Astrocyte (in vitro differentiated cells and primary cell): ENCODE measurements around the gene PHF1. TPM values are rescaled to one million over a fixed set of nuclear protein-coding genes. Genes with fewer than 3 reads are reported as not detected.
A peak's percentile ranks its signal among the peaks of the same experiment; 100 is the strongest.

Experiments
- DNase-seq: peaks from one replicate; pipeline ENCODE4 v3.0.0-alpha.2; 2010; ENCODE audit warnings: low read depth
- FAIRE-seq: peaks from 2 replicates; lab custom pipeline; 2011; peaks lifted over from hg19 to GRCh38; lab: Jason Lieb, UNC
- H2AFZ ChIP-seq: 2 replicates; pipeline ENCODE4 v1.6.0; 2012; ENCODE audit warnings: low read depth, low read length, inconsistent platforms
- H3K27ac ChIP-seq: 2 replicates; pipeline ENCODE4 v1.5.1; 2011; ENCODE audit warnings: low read depth, low read length, inconsistent platforms
- H3K27me3 ChIP-seq: 2 replicates; pipeline ENCODE4 v1.6.0; 2011; ENCODE audit warnings: low read length, inconsistent platforms; ENCODE audit not compliant: insufficient read depth
- H3K36me3 ChIP-seq: 2 replicates; pipeline ENCODE4 v1.5.1; 2011; ENCODE audit warnings: low read length, inconsistent platforms; ENCODE audit not compliant: insufficient read depth
- H3K4me1 ChIP-seq: 2 replicates; pipeline ENCODE4 v1.5.1; 2011; ENCODE audit warnings: low read length, inconsistent platforms; ENCODE audit not compliant: insufficient read depth
- H3K4me2 ChIP-seq: 2 replicates; pipeline ENCODE4 v1.6.0; 2012; ENCODE audit warnings: low read length, inconsistent platforms
- H3K4me3 ChIP-seq: 2 replicates; pipeline ENCODE4 v1.5.1; 2011; ENCODE audit warnings: low read depth, mild to moderate bottlenecking, low read length, inconsistent platforms; ENCODE audit not compliant: insufficient read depth
- H3K79me2 ChIP-seq: 2 replicates; pipeline ENCODE4 v1.6.0; 2012; ENCODE audit warnings: mild to moderate bottlenecking, low read length, inconsistent platforms; ENCODE audit not compliant: insufficient read depth
- H3K9ac ChIP-seq: 2 replicates; pipeline ENCODE4 v1.6.0; 2012; ENCODE audit warnings: mild to moderate bottlenecking, low read length, inconsistent platforms
- H3K9me3 ChIP-seq: 2 replicates; pipeline ENCODE4 v1.5.1; 2012; ENCODE audit warnings: low read depth, mild to moderate bottlenecking, low read length, inconsistent platforms; ENCODE audit not compliant: insufficient read depth
- H4K20me1 ChIP-seq: 2 replicates; pipeline ENCODE4 v1.6.0; 2012; ENCODE audit warnings: low read length, inconsistent platforms; ENCODE audit not compliant: insufficient read depth
- H3K27ac Mint-ChIP-seq: one replicate; pipeline ENCODE4 v1.8.0; 2021; ENCODE audit warnings: mild to moderate bottlenecking, mixed read lengths; ENCODE audit not compliant: unreplicated experiment
- H3K27me3 Mint-ChIP-seq: one replicate; pipeline ENCODE4 v1.8.0; 2021; ENCODE audit warnings: low read depth, mixed read lengths; ENCODE audit not compliant: unreplicated experiment
- H3K36me3 Mint-ChIP-seq: one replicate; pipeline ENCODE4 v1.8.0; 2021; ENCODE audit warnings: low read depth, mixed read lengths; ENCODE audit not compliant: unreplicated experiment
- H3K4me1 Mint-ChIP-seq: one replicate; pipeline ENCODE4 v1.8.0; 2021; ENCODE audit warnings: low read depth, mixed read lengths; ENCODE audit not compliant: unreplicated experiment
- H3K4me3 Mint-ChIP-seq: one replicate; pipeline ENCODE4 v1.8.0; 2021; ENCODE audit warnings: mild to moderate bottlenecking, moderate library complexity, mixed read lengths; ENCODE audit not compliant: unreplicated experiment
- H3K9me3 Mint-ChIP-seq: one replicate; pipeline ENCODE4 v1.8.0; 2021; ENCODE audit warnings: mild to moderate bottlenecking, mixed read lengths; ENCODE audit not compliant: unreplicated experiment
- EZH2 ChIP-seq: IDR thresholded peaks from 2 replicates; pipeline ENCODE4 v1.6.1; 2012; ENCODE audit warnings: mild to moderate bottlenecking, low read length, inconsistent platforms; ENCODE audit not compliant: insufficient read depth
- total RNA-seq: library from RNA; stranded (reverse); gene quantifications from 2 replicates; pipeline ENCODE4 v1.2.1, GENCODE V29; 2021
- TF ChIP-seq, protein P1 (sequence below): IDR thresholded peaks from 2 replicates; pipeline ENCODE4 v1.5.1; 2011; ENCODE audit warnings: low read depth, mild to moderate bottlenecking, inconsistent platforms, low read length, moderate library complexity; ENCODE audit not compliant: insufficient read depth

Gene PHF1
- total RNA-seq, 1 donor from 2014 or later, result 34.3 TPM

DNA sequence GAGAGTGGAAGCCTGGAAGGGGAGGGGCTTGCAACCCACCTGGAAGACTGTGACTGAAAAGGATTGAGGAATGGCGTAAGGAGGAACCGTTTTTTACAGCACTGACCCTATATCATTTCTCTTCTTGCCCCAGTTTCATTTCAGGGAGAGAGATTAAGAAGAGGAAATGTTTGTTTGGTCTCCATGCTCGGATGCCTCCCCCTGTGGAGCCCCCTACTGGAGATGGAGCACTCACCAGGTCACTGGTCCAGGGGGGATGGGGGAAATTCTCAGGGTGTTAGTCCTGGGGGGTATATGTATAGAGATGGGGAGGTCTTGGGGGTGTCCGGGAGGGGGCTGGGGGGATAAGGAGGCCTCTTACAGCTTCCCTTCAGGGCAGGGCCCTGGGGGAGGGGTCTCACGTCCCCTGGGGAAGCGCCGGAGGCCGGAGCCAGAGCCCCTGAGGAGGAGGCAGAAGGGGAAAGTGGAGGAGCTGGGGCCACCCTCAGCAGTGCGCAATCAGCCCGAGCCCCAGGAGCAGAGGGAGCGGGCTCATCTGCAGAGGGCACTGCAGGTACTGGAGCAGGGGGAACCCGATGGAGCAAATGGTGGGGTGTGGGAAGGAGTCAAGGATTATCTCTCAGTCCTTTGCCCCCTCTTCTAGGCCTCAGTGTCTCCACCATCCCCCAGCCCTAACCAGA is 3.9 kb downstream of the PHF1 start:
- H3K27me3 ChIP-seq, result no peaks in the 10 kb centered on the region
- H3K9me3 Mint-ChIP-seq, result no peaks in the 10 kb centered on the region
- peaks cover 31% of the 10 kb centered on the region for H3K4me1 ChIP-seq
- H3K27me3 Mint-ChIP-seq, result no peaks in the 10 kb centered on the region
- no peaks in the 10 kb centered on the region for H3K9me3 ChIP-seq
- peak overlapping the region; percentile 97 for H3K4me2 ChIP-seq
- DNase-seq, result no peak
- H3K4me3 ChIP-seq, result no peak overlapping the region
- H3K36me3 Mint-ChIP-seq, result peaks cover 11% of the 10 kb centered on the region
- FAIRE-seq, result no peak
- peaks cover 48% of the 10 kb centered on the region for H4K20me1 ChIP-seq
- H3K4me3 Mint-ChIP-seq, result peak overlapping the region; percentile 98
- peaks cover 50% of the 10 kb centered on the region for H3K79me2 ChIP-seq
- H3K27ac ChIP-seq, result no peak overlapping the region
- TF ChIP-seq, protein P1, sequence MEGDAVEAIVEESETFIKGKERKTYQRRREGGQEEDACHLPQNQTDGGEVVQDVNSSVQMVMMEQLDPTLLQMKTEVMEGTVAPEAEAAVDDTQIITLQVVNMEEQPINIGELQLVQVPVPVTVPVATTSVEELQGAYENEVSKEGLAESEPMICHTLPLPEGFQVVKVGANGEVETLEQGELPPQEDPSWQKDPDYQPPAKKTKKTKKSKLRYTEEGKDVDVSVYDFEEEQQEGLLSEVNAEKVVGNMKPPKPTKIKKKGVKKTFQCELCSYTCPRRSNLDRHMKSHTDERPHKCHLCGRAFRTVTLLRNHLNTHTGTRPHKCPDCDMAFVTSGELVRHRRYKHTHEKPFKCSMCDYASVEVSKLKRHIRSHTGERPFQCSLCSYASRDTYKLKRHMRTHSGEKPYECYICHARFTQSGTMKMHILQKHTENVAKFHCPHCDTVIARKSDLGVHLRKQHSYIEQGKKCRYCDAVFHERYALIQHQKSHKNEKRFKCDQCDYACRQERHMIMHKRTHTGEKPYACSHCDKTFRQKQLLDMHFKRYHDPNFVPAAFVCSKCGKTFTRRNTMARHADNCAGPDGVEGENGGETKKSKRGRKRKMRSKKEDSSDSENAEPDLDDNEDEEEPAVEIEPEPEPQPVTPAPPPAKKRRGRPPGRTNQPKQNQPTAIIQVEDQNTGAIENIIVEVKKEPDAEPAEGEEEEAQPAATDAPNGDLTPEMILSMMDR, result peak; percentile 21
- TF ChIP-seq EZH2, result no peak
- no peak overlapping the region for H2AFZ ChIP-seq
- no peak overlapping the region for H3K9ac ChIP-seq
- peak overlapping the region; percentile 5 for H3K27ac Mint-ChIP-seq
- H3K36me3 ChIP-seq, result peaks cover 8% of the 10 kb centered on the region
- peaks cover 33% of the 10 kb centered on the region for H3K4me1 Mint-ChIP-seq

DNA sequence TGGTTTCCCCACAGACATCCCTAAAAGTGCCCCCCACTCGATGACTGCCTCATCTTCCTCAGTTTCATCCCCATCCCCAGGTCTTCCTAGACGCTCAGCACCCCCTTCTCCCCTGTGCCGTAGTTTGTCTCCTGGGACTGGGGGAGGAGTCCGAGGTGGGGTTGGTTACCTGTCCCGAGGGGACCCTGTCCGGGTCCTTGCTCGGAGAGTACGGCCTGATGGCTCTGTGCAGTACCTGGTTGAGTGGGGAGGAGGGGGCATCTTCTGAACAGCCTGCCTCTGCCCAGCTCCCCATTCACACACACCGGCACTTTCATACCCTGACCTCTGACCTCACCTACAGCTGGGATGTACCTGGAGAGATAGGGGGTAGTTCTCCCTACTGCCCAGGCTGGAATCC is 5.0 kb downstream of the PHF1 start:
- Histone ChIP-seq H3K4me2 (peak overlapping the region; percentile 97), H4K20me1 (peaks cover 48% of the 10 kb centered on the region), H3K9ac (peak overlapping the region; percentile 93), H2AFZ (no peak overlapping the region), H3K27ac (peak overlapping the region; percentile 98), H3K9me3 (no peaks in the 10 kb centered on the region), H3K36me3 (peaks cover 8% of the 10 kb centered on the region), H3K79me2 (peaks cover 50% of the 10 kb centered on the region), H3K27me3 (no peaks in the 10 kb centered on the region), H3K4me3 (peak overlapping the region; percentile 82), H3K4me1 (peaks cover 32% of the 10 kb centered on the region)
- DNase-seq (no peak), FAIRE-seq (no peak)
- peak overlapping the region; percentile 98 for H3K4me3 Mint-ChIP-seq
- no peaks in the 10 kb centered on the region for H3K27me3 Mint-ChIP-seq
- no peak overlapping the region for H3K27ac Mint-ChIP-seq
- H3K9me3 Mint-ChIP-seq, result no peaks in the 10 kb centered on the region
- peaks cover 11% of the 10 kb centered on the region for H3K36me3 Mint-ChIP-seq
- no peak for TF ChIP-seq EZH2
- TF ChIP-seq, protein P1, result no peak
- H3K4me1 Mint-ChIP-seq, result peaks cover 34% of the 10 kb centered on the region
